ENCODE measurements around the gene AFP. TPM values are rescaled to one million over a fixed set of nuclear protein-coding genes. Genes with fewer than 3 reads are reported as not detected.
A peak's percentile ranks its signal among the peaks of the same experiment; 100 is the strongest.

The AFP gene
- total and polyA plus RNA-seq, 2 of the 13 experiments (the other 11 are each of a cell fraction or from before 2014, with no cell fraction given), result 9,434 to 13,105 TPM

DNA sequence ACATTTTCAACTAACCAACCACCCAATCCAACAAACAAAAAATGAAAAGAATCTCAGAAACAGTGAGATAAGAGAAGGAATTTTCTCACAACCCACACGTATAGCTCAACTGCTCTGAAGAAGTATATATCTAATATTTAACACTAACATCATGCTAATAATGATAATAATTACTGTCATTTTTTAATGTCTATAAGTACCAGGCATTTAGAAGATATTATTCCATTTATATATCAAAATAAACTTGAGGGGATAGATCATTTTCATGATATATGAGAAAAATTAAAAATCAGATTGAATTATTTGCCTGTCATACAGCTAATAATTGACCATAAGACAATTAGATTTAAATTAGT is 4.2 kb upstream of the AFP start (continued):
- TF ChIP-seq MAFK (conservative IDR thresholded peaks at IDR 0.05 in 1 of 2, IDR thresholded peaks at IDR 0.05 in 1 of 2; ENCODE audit: low read length in 2 of 2) (no peak), WIZ (CRISPR knock-in tag; IDR thresholded peaks at IDR 0.05) (no peak), FOXM1 (CRISPR knock-in tag; IDR thresholded peaks at IDR 0.05) (no peak), SKI (IDR thresholded peaks at IDR 0.05; ENCODE audit: partially characterized antibody) (no peak), RBFOX2 (IDR thresholded peaks at IDR 0.05; ENCODE audit: low read depth, low read length) (peak; percentile 79), EZH2 (conservative IDR thresholded peaks at IDR 0.05; ENCODE audit: low read depth, low read length) (no peak)
- TF ChIP-seq, protein P1, sequence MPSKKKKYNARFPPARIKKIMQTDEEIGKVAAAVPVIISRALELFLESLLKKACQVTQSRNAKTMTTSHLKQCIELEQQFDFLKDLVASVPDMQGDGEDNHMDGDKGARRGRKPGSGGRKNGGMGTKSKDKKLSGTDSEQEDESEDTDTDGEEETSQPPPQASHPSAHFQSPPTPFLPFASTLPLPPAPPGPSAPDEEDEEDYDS (CRISPR knock-in tag; IDR thresholded peaks at IDR 0.05), result no peak

DNA sequence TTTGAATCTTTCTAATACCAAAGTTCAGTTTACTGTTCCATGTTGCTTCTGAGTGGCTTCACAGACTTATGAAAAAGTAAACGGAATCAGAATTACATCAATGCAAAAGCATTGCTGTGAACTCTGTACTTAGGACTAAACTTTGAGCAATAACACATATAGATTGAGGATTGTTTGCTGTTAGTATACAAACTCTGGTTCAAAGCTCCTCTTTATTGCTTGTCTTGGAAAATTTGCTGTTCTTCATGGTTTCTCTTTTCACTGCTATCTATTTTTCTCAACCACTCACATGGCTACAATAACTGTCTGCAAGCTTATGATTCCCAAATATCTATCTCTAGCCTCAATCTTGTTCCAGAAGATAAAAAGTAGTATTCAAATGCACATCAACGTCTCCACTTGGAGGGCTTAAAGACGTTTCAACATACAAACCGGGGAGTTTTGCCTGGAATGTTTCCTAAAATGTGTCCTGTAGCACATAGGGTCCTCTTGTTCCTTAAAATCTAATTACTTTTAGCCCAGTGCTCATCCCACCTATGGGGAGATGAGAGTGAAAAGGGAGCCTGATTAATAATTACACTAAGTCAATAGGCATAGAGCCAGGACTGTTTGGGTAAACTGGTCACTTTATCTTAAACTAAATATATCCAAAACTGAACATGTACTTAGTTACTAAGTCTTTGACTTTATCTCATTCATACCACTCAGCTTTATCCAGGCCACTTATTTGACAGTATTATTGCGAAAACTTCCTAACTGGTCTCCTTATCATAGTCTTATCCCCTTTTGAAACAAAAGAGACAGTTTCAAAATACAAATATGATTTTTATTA is 3.6 kb upstream of the AFP start:
- peak overlapping the region; percentile 98 for H3K27ac ChIP-seq (ENCODE audit: extremely low read length, insufficient read depth, low read length)
- ChIA-PET POLR2A (interaction anchor here (1.1 to 6.3 kb wide), 14 partner anchors 11 to 91 kb away, joined by 3 to 85 read pairs (median 14); partner anchors contain the start of gene ALB), CTCF (ENCODE audit: low intra/inter-chr PET ratio, low total read pairs) (interaction anchor here (1.7 to 2.4 kb wide), 2 partner anchors 14 to 91 kb away, joined by 5 to 6 read pairs; no protein-coding TSS in a partner anchor)
- H3K4me3 ChIP-seq (replicated peaks in 1 of 3; ENCODE audit: insufficient read depth in 1 of 3, low read depth in 2 of 3, low read length in 3 of 3), result peak overlapping the region in 2 of 3 experiments; percentile 25 to 49; a peak in 3 of 6 replicates
- H3K4me2 ChIP-seq (ENCODE audit: low read depth, low read length), result peak overlapping the region; percentile 80
- H3K79me2 ChIP-seq (ENCODE audit: insufficient read depth, low read length), result peaks cover 44% of the 10 kb centered on the region
- no peaks in the 10 kb centered on the region for H3K27me3 ChIP-seq (ENCODE audit: control insufficient read depth in 1 of 2, insufficient read depth in 2 of 2, low read length in 2 of 2)
- no TSS peak for BruUV-seq (replicated peaks)
- FAIRE-seq, result peak; percentile 39
- no peaks in the 10 kb centered on the region for H3K9me3 ChIP-seq (ENCODE audit: low read length)
- in situ Hi-C loops (cut with HindIII; ENCODE audit: extremely low pct_ligation_motif_present, low pct_unique_long_range_greater_than_20kb), result no loop called here
- H3K4me1 ChIP-seq (ENCODE audit: insufficient read depth, low read length), result peaks cover 96% of the 10 kb centered on the region
- WGBS (ENCODE audit: low lambda C conversion rate), result 0% methylated on average over 5 of the region's 5 CpGs
- no peaks in the 10 kb centered on the region for H3K36me3 ChIP-seq (replicated peaks in 1 of 2; ENCODE audit: control insufficient read depth in 1 of 2, insufficient read depth in 2 of 2, low read length in 2 of 2)
- H2AFZ ChIP-seq (ENCODE audit: low read length), result no peak overlapping the region
- no peaks in the 10 kb centered on the region for H4K20me1 ChIP-seq (ENCODE audit: insufficient read depth, low read length)
- peak; percentile 81 for ATAC-seq
- intact Hi-C loops (cut with micrococcal nuclease; ENCODE audit: unreplicated experiment), result loop anchor here (1.0 to 10.0 kb wide), 4 partner anchors 9 to 178 kb away; partner anchors contain the start of gene ANKRD17
- peak overlapping the region; percentile 79 for H3K9ac ChIP-seq (ENCODE audit: insufficient read depth, low read depth, low read length)
- DNase-seq (ENCODE audit: low spot score), result peak; percentile 97
- TF ChIP-seq NRL (CRISPR knock-in tag; IDR thresholded peaks at IDR 0.05; ENCODE audit: borderline replicate concordance) (no peak), RORA (CRISPR knock-in tag; IDR thresholded peaks at IDR 0.05) (no peak), ZNF564 (CRISPR knock-in tag; IDR thresholded peaks at IDR 0.05) (no peak), NONO (IDR thresholded peaks at IDR 0.05) (no peak), NONO (CRISPR knock-in tag; conservative IDR thresholded peaks at IDR 0.05) (peak; percentile 44), ZNF501 (CRISPR knock-in tag; IDR thresholded peaks at IDR 0.05) (no peak)
- TF ChIP-seq, protein P2, sequence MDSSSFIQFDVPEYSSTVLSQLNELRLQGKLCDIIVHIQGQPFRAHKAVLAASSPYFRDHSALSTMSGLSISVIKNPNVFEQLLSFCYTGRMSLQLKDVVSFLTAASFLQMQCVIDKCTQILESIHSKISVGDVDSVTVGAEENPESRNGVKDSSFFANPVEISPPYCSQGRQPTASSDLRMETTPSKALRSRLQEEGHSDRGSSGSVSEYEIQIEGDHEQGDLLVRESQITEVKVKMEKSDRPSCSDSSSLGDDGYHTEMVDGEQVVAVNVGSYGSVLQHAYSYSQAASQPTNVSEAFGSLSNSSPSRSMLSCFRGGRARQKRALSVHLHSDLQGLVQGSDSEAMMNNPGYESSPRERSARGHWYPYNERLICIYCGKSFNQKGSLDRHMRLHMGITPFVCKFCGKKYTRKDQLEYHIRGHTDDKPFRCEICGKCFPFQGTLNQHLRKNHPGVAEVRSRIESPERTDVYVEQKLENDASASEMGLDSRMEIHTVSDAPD (CRISPR knock-in tag; IDR thresholded peaks at IDR 0.05), result no peak
- TF ChIP-seq, protein P3, sequence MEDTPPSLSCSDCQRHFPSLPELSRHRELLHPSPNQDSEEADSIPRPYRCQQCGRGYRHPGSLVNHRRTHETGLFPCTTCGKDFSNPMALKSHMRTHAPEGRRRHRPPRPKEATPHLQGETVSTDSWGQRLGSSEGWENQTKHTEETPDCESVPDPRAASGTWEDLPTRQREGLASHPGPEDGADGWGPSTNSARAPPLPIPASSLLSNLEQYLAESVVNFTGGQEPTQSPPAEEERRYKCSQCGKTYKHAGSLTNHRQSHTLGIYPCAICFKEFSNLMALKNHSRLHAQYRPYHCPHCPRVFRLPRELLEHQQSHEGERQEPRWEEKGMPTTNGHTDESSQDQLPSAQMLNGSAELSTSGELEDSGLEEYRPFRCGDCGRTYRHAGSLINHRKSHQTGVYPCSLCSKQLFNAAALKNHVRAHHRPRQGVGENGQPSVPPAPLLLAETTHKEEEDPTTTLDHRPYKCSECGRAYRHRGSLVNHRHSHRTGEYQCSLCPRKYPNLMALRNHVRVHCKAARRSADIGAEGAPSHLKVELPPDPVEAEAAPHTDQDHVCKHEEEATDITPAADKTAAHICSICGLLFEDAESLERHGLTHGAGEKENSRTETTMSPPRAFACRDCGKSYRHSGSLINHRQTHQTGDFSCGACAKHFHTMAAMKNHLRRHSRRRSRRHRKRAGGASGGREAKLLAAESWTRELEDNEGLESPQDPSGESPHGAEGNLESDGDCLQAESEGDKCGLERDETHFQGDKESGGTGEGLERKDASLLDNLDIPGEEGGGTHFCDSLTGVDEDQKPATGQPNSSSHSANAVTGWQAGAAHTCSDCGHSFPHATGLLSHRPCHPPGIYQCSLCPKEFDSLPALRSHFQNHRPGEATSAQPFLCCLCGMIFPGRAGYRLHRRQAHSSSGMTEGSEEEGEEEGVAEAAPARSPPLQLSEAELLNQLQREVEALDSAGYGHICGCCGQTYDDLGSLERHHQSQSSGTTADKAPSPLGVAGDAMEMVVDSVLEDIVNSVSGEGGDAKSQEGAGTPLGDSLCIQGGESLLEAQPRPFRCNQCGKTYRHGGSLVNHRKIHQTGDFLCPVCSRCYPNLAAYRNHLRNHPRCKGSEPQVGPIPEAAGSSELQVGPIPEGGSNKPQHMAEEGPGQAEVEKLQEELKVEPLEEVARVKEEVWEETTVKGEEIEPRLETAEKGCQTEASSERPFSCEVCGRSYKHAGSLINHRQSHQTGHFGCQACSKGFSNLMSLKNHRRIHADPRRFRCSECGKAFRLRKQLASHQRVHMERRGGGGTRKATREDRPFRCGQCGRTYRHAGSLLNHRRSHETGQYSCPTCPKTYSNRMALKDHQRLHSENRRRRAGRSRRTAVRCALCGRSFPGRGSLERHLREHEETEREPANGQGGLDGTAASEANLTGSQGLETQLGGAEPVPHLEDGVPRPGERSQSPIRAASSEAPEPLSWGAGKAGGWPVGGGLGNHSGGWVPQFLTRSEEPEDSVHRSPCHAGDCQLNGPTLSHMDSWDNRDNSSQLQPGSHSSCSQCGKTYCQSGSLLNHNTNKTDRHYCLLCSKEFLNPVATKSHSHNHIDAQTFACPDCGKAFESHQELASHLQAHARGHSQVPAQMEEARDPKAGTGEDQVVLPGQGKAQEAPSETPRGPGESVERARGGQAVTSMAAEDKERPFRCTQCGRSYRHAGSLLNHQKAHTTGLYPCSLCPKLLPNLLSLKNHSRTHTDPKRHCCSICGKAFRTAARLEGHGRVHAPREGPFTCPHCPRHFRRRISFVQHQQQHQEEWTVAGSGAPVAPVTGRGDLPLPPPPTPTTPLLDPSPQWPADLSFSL (CRISPR knock-in tag; IDR thresholded peaks at IDR 0.05), result no peak
